Choroid plexus epithelial cell (primary cell): ENCODE results near the gene TMIGD1.

Experiments
- DNase-seq: peaks from one replicate; pipeline ENCODE4 v3.0.0-alpha.2; 2010; ENCODE audit warnings: low read depth
- H3K4me3 ChIP-seq: 2 replicates; pipeline ENCODE4 v1.5.1; 2011; ENCODE audit warnings: low read depth, mild to moderate bottlenecking, control low read depth, low read length, moderate library complexity
- CTCF ChIP-seq: conservative IDR thresholded peaks from 2 replicates; pipeline ENCODE4 v1.5.1; 2011; ENCODE audit warnings: low read depth, mild to moderate bottlenecking, control low read depth, inconsistent platforms, low read length, moderate library complexity

Gene TMIGD1

GRCh38 chr17:30378825-30379302 is 45.0 kb upstream of the TMIGD1 start, which contains the start of gene CPD:
CPD (plus strand) TSS chr17:30378927; CDS start chr17:30378981, 54 bp downstream.
- DNase-seq = peak; percentile 97
- H3K4me3 ChIP-seq = peak within 1 kb of the TSS; percentile 86
- TF ChIP-seq CTCF = no peak

GRCh38 chr17:30378241-30378824 is 44.5 kb upstream of the TMIGD1 start:
- H3K4me3 ChIP-seq = peak overlapping the region; percentile 86
- peak; percentile 40 for DNase-seq
- no peak for TF ChIP-seq CTCF

GRCh38 chr17:30377574-30378240 is 43.9 kb upstream of the TMIGD1 start:
- TF ChIP-seq CTCF = no peak
- H3K4me3 ChIP-seq = peak overlapping the region; percentile 86

GRCh38 chr17:30376621-30377452 is 43.0 kb upstream of the TMIGD1 start:
- H3K4me3 ChIP-seq = peak overlapping the region; percentile 3
- TF ChIP-seq CTCF = peak; percentile 6

More at GRCh38 chr17:30377574-30378240, 43.9 kb upstream of the TMIGD1 start:
- peak; percentile 55 for DNase-seq

GRCh38 chr17:30375661-30376060 is 41.8 kb upstream of the TMIGD1 start:
- H3K4me3 ChIP-seq = no peak overlapping the region
- peak; percentile 32 for DNase-seq
- no peak for TF ChIP-seq CTCF

More at GRCh38 chr17:30376621-30377452, 43.0 kb upstream of the TMIGD1 start:
- peak; percentile 97 for DNase-seq

GRCh38 chr17:30372755-30373154 is 38.9 kb upstream of the TMIGD1 start:
- DNase-seq = no peak
- H3K4me3 ChIP-seq = no peak overlapping the region
- peak; percentile 10 for TF ChIP-seq CTCF
